Activated CD8-positive, alpha-beta memory T cell treated with anti-CD3 and anti-CD28 coated beads for 48 hours (primary cell): ENCODE results near the gene PHPT1.

ENCODE experiments used
- DNase-seq, 3 experiments: peaks; one replicate each; pipeline ENCODE4 v3.0.0-alpha.2; 2020; ENCODE audit warnings: low read depth in 2 of 3, low spot score in 2 of 3

The PHPT1 gene

DNA sequence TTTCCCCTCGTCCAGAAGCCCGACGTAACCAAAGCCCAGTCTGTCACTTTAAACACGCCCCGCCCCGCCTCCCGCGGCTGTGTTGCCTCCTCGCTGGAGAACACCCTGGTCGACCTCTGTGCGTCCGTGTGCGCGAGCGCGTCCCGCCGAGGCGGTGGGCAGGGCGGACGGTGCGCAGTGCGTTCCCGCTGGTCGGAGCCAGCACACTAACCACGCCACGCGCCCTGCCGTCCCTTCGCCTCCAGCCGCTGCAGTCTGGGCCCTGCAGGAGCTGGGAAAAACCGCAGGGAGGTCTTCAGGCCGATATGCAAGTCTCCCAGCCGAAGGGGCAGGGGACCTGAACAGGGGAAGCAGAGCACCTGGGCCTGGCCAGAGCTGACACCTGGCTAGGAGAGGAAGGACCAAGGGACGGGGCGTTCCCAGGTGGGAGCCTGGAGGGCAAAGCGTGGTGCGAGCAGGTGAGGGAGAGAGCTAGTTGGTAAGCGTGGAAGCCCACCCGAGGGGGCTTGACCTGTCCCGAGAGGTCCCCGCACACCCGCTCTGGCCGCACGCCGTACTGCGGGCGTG lies 1.3 kb upstream of the PHPT1 start:
- peak; percentile 60 to 72 (median 69) for DNase-seq

- no peak for DNase-seq
These were observed 694 bp upstream of the PHPT1 start for GRCh38 chr9:136848393-136849037.

GRCh38 chr9:136849960-136850865 lies 1.0 kb downstream of the PHPT1 start:
- DNase-seq, result no peak

DNA sequence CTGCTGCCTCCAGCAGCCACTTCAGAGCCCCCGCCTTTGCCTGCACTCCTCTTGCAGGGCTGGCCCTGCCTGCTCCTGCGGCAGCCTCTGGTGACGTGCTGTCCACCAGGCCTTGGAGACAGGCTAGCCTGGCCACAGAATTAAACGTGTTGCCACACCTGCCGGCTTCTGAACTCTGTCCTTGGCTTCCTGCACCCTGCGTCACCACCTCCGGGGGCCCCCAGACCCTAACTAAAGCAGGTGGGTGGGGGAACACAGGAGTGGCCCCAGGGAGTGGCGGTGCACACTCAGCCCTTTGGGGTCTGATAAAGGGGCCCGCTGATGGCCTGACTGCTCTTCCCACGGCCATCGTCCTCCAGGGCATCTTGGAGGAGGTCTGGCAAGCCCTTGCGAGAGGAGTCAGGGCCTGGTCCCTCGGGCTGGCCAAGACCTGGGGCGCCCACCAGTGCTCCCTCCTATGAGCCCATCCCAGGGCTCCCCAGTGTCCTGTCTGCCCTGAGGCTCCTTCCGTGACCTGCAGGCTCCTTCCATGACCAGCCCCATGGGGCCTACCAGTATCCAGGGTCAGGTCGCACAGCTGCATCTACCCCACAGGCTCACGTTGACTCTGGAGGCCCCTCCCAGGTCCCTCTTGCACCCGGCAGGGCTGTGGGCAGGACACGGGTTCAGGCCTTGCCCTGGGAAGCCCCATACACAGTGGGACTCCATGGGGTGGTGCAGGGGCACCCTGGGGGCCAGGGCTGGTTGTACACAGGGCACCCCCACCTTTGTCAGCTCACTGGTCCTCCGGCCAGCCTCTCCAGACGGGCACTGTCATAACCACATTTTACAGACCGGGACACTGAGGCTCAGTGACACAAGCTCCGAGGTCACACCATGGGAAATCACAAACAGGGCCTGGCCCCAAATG lies 1.9 kb downstream of the PHPT1 start:
- no peak for DNase-seq

- no peak for DNase-seq
These were observed 2.9 kb downstream of the PHPT1 start, which contains the start of gene MAMDC4 for GRCh38 chr9:136851941-136852663. TSS of gene MAMDC4 (plus strand) at chr9:136852346. CDS start at chr9:136852417, 71 bp downstream.

- DNase-seq, result no peak
These were observed 3.7 kb downstream of the PHPT1 start for GRCh38 chr9:136852664-136853595.

GRCh38 chr9:136853596-136854112 lies 4.4 kb downstream of the PHPT1 start:
- DNase-seq, result no peak

- no peak for DNase-seq
These were observed 5.1 kb downstream of the PHPT1 start for GRCh38 chr9:136854113-136854841.

DNA sequence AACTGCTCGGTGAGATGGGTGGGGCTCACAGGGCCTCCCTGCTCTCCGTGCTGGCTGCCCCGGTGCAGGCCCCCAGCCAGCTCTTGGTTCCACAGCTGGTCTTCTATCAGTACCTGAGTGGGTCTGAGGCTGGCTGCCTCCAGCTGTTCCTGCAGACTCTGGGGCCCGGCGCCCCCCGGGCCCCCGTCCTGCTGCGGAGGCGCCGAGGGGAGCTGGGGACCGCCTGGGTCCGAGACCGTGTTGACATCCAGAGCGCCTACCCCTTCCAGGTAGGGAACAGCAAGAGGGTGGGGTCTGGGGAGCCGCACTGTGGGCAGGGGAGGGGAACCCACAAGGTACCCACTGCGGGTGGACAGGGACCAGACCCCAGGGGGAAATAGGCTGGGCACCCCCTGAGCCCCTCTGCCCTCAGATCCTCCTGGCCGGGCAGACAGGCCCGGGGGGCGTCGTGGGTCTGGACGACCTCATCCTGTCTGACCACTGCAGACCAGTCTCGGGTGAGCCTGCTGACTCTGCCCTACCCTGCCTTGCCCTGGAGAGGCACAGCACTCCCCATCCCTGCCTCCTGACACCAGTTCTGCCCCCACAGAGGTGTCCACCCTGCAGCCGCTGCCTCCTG lies 5.7 kb downstream of the PHPT1 start:
- DNase-seq, result no peak

DNA sequence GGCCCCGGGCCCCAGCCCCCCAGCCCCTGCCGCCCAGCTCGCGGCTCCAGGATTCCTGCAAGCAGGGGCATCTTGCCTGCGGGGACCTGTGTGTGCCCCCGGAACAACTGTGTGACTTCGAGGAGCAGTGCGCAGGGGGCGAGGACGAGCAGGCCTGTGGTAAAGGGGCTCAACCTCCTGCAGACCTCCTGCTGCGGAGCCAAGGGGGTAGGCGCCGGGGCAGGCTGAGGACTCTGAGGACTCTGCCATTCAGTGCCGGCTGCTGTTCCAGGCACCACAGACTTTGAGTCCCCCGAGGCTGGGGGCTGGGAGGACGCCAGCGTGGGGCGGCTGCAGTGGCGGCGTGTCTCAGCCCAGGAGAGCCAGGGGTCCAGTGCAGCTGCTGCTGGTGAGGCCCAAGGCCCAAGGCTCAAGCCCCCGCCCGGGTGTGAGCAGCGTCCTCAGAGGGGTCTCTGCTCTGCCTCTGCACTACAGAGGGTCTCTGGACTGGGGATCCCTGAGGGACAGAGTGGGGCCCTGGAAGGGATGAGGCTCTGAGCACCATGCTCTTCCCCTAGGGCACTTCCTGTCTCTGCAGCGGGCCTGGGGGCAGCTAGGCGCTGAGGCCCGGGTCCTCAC lies 6.4 kb downstream of the PHPT1 start:
- DNase-seq, result no peak

DNA sequence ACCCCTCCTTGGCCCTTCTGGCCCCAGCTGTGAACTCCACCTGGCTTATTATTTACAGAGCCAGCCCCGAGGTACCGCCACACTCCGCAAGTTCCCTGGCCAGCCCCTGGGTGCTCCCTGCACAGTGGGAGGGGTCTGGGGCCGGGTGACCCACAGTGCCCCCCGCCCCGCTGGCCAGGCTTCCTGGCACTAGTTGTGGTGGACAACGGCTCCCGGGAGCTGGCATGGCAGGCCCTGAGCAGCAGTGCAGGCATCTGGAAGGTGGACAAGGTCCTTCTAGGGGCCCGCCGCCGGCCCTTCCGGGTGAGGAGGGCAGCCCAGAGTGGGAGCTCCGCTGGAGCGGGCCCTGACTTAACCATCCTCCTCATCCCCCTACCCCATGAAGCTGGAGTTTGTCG lies 6.9 kb downstream of the PHPT1 start:
- DNase-seq, result no peak

- no peak for DNase-seq
These were observed 7.4 kb downstream of the PHPT1 start for GRCh38 chr9:136856541-136857141.

- DNase-seq, result no peak
These were observed 8.0 kb downstream of the PHPT1 start for GRCh38 chr9:136857166-136857565.

DNA sequence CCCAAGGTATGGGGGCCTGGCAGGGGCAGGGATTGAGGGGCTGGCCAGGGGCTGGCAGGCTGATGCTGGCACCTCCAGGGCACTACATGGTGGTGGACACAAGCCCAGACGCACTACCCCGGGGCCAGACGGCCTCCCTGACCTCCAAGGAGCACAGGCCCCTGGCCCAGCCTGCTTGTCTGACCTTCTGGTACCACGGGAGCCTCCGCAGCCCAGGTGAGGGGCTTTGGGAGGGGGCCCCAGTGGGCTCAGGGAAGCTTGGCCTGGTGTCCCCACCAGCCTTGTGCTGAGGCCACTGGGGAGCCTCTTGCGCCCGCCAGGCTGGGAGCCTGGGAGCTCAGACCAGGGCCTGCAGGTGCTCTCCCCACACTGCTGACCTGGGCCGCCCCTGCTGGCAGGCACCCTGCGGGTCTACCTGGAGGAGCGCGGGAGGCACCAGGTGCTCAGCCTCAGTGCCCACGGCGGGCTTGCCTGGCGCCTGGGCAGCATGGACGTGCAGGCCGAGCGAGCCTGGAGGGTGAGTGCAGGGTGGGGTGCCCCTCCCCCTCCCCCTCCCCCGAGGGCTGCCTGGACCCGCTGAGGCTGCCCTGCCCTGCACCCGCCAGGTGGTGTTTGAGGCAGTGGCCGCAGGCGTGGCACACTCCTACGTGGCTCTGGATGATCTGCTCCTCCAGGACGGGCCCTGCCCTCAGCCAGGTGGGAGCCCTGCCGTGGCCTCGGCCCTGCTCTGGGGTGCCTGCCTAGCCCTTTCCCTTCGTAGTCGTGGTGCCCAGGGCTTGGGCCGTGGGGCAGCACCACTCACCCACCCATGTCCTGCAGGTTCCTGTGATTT lies 8.6 kb downstream of the PHPT1 start:
- DNase-seq, result no peak

- DNase-seq, result no peak
These were observed 9.2 kb downstream of the PHPT1 start for GRCh38 chr9:136858452-136858843.
